H1 (cell line): Measurements from ENCODE around the gene TARS2. TPM values are rescaled to one million over a fixed set of nuclear protein-coding genes. Genes with fewer than 3 reads are reported as not detected.

Experiments used
- BACH1 ChIP-seq: IDR thresholded peaks from 2 replicates; pipeline ENCODE4 v1.6.1; 2012; ENCODE audit warnings: low read length, improper control_type of control experiment
- CEBPB ChIP-seq: IDR thresholded peaks from 2 replicates; pipeline ENCODE4 v1.6.1; 2012; ENCODE audit warnings: low read depth, low read length
- JUN ChIP-seq: IDR thresholded peaks from 2 replicates; pipeline ENCODE4 v1.6.1; 2011; ENCODE audit warnings: low read depth, mild to moderate bottlenecking, improper control_type of control experiment, low read length
- KDM5A ChIP-seq: fragments of 200-600 bp; IDR thresholded peaks from 2 replicates; pipeline ENCODE4 v1.7.1; 2012; ENCODE audit warnings: mild to moderate bottlenecking, low read length, inconsistent platforms, mixed read lengths
- NRF1 ChIP-seq: IDR thresholded peaks from 2 replicates; pipeline ENCODE4 v1.6.1; 2011; ENCODE audit warnings: mild to moderate bottlenecking, low read depth, low read length, improper control_type of control experiment
- SIRT6 ChIP-seq: IDR thresholded peaks from one replicate; pipeline ENCODE4 v1.7.1; 2012; ENCODE audit warnings: low read length, inconsistent platforms
- SP1 ChIP-seq: IDR thresholded peaks from 2 replicates; pipeline ENCODE4 v1.6.1; 2011; ENCODE audit warnings: low read depth, low read length
- SUZ12 ChIP-seq: fragments of 200-600 bp; sonication (generic); IDR thresholded peaks from 2 replicates; pipeline ENCODE4 v1.6.1; 2012; ENCODE audit warnings: mild to moderate bottlenecking, inconsistent platforms, low read length, moderate library complexity, mixed read lengths
- TAF1 ChIP-seq: IDR thresholded peaks from 2 replicates; pipeline ENCODE4 v1.6.1; 2011; ENCODE audit warnings: mild to moderate bottlenecking, low read depth, low read length
- TBP ChIP-seq: IDR thresholded peaks from 2 replicates; pipeline ENCODE4 v1.6.1; 2011; ENCODE audit warnings: low read depth, low read length, improper control_type of control experiment
- TCF12 ChIP-seq: IDR thresholded peaks from 2 replicates; pipeline ENCODE4 v1.6.1; 2011; ENCODE audit warnings: low read depth, mild to moderate bottlenecking, low read length
- TEAD4 ChIP-seq: IDR thresholded peaks from 2 replicates; pipeline ENCODE4 v1.6.1; 2012; ENCODE audit warnings: low read depth, low read length, inconsistent platforms, mixed read lengths
- polyA plus RNA-seq, 7 experiments: library from polyadenylated mRNA; depleted of rRNA in 3 of 7; stranded (reverse) in 5 of 7; unstranded in 2 of 7; fragments of >200 nt in 5 of 7; fragments of 200-250 nt in 2 of 7; gene quantifications; 1 replicate in 5 of 7; 2 replicates in 1 of 7; 4 replicates in 1 of 7; pipeline versions ENCODE4 v1.2.1 to v1.2.3, GENCODE V29; 2011 to 2013; ENCODE audit warnings: missing spikeins in 2 of 7, mixed read lengths in 2 of 7
- total RNA-seq: library from RNA; stranded (reverse); fragmentation: NEBNext Ultra II Directional; extraction: Animal tissue kit (Norgen Biotek cat#: 25700); gene quantifications from 2 replicates; pipeline ENCODE4 v1.2.1, GENCODE V29; 2021
- TF ChIP-seq, protein P1 (sequence below), 3 experiments: IDR thresholded peaks; 1 replicate in 2 of 3; 2 replicates in 1 of 3; pipeline versions ENCODE4 v1.5.1 to v1.6.1; 2011; ENCODE audit warnings: low read length in 3 of 3, mild to moderate bottlenecking in 3 of 3, inconsistent platforms in 2 of 3, low read depth in 1 of 3, moderate library complexity in 1 of 3; ENCODE audit not compliant: insufficient read depth in 1 of 3; ENCODE audit errors: control extremely low read depth in 1 of 3
- TF ChIP-seq, protein P2 (sequence below): IDR thresholded peaks from 2 replicates; pipeline ENCODE4 v1.6.1; 2012; ENCODE audit warnings: inconsistent platforms

The TARS2 gene
- total and polyA plus RNA-seq, 2 of the 8 experiments (the other 6 are each of a cell fraction or from before 2014, with no cell fraction given), result 38.9 to 39.1 TPM

DNA sequence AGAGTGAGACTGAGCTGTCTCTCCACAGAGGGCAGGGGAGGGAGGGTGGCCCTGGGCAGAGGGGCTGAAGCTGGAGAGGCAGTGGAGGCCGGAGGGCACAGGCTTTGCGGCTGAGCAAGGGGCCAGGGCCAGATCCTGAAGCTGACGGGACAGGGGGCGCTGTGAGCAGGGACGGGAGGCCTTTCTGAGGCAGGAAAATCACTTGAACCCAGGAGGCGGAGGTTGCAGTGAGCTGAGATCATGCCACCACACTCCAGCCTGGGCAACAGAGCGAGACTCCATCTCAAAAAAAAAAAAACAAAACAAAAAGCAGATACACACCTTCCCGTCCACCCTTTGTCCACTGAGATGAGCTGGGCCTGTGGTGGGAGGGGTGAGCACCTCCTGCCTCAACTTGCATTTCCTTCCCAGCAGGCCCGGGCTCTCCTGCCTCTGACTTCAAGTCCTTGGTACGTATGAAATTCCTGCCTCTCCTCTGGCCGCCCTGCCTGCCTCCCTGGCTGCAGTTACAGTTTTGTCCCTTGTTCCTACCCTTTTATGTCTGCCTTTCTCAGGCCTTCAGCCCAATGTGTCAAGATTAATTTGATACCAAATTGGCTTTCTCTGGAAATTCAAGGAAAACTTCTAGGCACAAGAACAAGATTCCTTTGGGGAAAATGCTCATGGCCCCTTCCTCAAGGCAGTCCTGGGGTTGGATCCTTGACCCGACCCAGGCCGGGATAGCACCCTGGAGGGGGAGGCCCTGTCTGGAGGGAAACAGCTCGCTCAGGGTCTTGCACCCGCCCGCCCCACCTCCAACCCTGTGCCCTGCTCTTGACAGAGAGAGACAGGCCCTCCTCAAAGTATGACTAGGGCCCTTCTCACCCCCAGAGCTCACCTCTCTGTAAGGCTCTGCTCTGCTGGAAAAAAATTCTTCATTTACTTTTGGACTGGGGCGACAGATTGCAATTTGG lies 50.8 kb downstream of the TARS2 start (continued):
- TF ChIP-seq CEBPB (no peak), SUZ12 (no peak), KDM5A (no peak), BACH1 (no peak), SIRT6 (no peak), TEAD4 (peak; percentile 71; the same call in 1 of the 2 replicates), TAF1 (no peak), TCF12 (no peak), SP1 (no peak), JUN (no peak), NRF1 (no peak), TBP (no peak)
- TF ChIP-seq, protein P1, sequence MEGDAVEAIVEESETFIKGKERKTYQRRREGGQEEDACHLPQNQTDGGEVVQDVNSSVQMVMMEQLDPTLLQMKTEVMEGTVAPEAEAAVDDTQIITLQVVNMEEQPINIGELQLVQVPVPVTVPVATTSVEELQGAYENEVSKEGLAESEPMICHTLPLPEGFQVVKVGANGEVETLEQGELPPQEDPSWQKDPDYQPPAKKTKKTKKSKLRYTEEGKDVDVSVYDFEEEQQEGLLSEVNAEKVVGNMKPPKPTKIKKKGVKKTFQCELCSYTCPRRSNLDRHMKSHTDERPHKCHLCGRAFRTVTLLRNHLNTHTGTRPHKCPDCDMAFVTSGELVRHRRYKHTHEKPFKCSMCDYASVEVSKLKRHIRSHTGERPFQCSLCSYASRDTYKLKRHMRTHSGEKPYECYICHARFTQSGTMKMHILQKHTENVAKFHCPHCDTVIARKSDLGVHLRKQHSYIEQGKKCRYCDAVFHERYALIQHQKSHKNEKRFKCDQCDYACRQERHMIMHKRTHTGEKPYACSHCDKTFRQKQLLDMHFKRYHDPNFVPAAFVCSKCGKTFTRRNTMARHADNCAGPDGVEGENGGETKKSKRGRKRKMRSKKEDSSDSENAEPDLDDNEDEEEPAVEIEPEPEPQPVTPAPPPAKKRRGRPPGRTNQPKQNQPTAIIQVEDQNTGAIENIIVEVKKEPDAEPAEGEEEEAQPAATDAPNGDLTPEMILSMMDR (IDR thresholded peaks at IDR 0.05; ENCODE audit: control extremely low read depth in 1 of 3, insufficient read depth in 1 of 3, low read depth in 1 of 3, low read length in 3 of 3), result peak; percentile 43 to 62 (median 45)
- TF ChIP-seq, protein P2, sequence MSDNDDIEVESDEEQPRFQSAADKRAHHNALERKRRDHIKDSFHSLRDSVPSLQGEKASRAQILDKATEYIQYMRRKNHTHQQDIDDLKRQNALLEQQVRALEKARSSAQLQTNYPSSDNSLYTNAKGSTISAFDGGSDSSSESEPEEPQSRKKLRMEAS, result no peak
- TF ChIP-seq, all 59 proteins: peak for 4
